ENCODE results near the gene CEP70. TPM values are rescaled to one million over a fixed set of nuclear protein-coding genes. Genes with fewer than 3 reads are reported as not detected.

CEP70 gene
- total RNA-seq, 2 experiments from 2014 or later: 5.7 to 6.6 TPM

Other genes with a start within 250 kb of the CEP70 start
- not detected for gene MRAS, start 245.7 kb downstream of the CEP70 start, total RNA-seq
- gene ESYT3, start 159.6 kb downstream of the CEP70 start, total RNA-seq: under 1 TPM; 0.13 TPM
- gene FAIM, start 14.5 kb upstream of the CEP70 start, total RNA-seq: 1 to 10 TPM; 7.1 TPM
- 10 to 100 TPM; 18.8 to 19.5 TPM for gene PIK3CB, start 240.7 kb upstream of the CEP70 start, total RNA-seq

Data from activated CD8-positive, alpha-beta memory T cell treated with anti-CD3 and anti-CD28 coated beads for 36 hours (primary cell).